Measurements from ENCODE around the gene PRDM16.

Gene PRDM16

GRCh38 chr1:3368711-3369445 is 299.9 kb downstream of the PRDM16 start:
- no peak overlapping the region for H3K27ac Mint-ChIP-seq
- no peaks in the 10 kb centered on the region for H3K9me3 Mint-ChIP-seq
- no peak for DNase-seq
- peaks cover 53% of the 10 kb centered on the region for H3K27me3 Mint-ChIP-seq
- CTCF ChIA-PET, result no interaction called here
- H3K4me3 Mint-ChIP-seq, result no peak overlapping the region
- peaks cover 12% of the 10 kb centered on the region for H3K4me1 Mint-ChIP-seq
- H3K36me3 Mint-ChIP-seq, result no peaks in the 10 kb centered on the region

GRCh38 chr1:3369446-3370076 is 300.6 kb downstream of the PRDM16 start:
- Mint-ChIP-seq H3K4me3 (no peak overlapping the region), H3K4me1 (peaks cover 12% of the 10 kb centered on the region), H3K27ac (no peak overlapping the region), H3K27me3 (peaks cover 51% of the 10 kb centered on the region), H3K36me3 (no peaks in the 10 kb centered on the region), H3K9me3 (no peaks in the 10 kb centered on the region)
- CTCF ChIA-PET, result no interaction called here
- DNase-seq, result no peak

GRCh38 chr1:3370856-3371703 is 302.1 kb downstream of the PRDM16 start:
- CTCF ChIA-PET, result no interaction called here
- Mint-ChIP-seq H3K27ac (no peak overlapping the region), H3K4me1 (peaks cover 12% of the 10 kb centered on the region)

GRCh38 chr1:3372317-3372716 is 303.3 kb downstream of the PRDM16 start:
- DNase-seq, result peak; percentile 57
- Mint-ChIP-seq H3K9me3 (no peaks in the 10 kb centered on the region), H3K27ac (no peak overlapping the region), H3K4me3 (no peak overlapping the region), H3K27me3 (peaks cover 29% of the 10 kb centered on the region), H3K36me3 (no peaks in the 10 kb centered on the region), H3K4me1 (peaks cover 12% of the 10 kb centered on the region)
- CTCF ChIA-PET, result interaction anchor here (1.1 kb wide), 1 partner anchor 22 kb away, joined by 3 read pairs; no protein-coding TSS in a partner anchor

More at GRCh38 chr1:3370856-3371703, 302.1 kb downstream of the PRDM16 start:
- Mint-ChIP-seq H3K36me3 (no peaks in the 10 kb centered on the region), H3K4me3 (no peak overlapping the region), H3K9me3 (no peaks in the 10 kb centered on the region), H3K27me3 (peaks cover 38% of the 10 kb centered on the region)
- no peak for DNase-seq

- Mint-ChIP-seq H3K27ac (no peak overlapping the region), H3K27me3 (peaks cover 25% of the 10 kb centered on the region), H3K4me3 (no peak overlapping the region), H3K4me1 (peaks cover 12% of the 10 kb centered on the region), H3K9me3 (no peaks in the 10 kb centered on the region), H3K36me3 (no peaks in the 10 kb centered on the region)
- no peak for DNase-seq
- CTCF ChIA-PET, result interaction anchor here (1.1 kb wide), 1 partner anchor 23 kb away, joined by 3 read pairs; no protein-coding TSS in a partner anchor
Observed at GRCh38 chr1:3373175-3373574, 304.2 kb downstream of the PRDM16 start.

GRCh38 chr1:3373700-3374405 is 304.9 kb downstream of the PRDM16 start:
- no peak overlapping the region for H3K27ac Mint-ChIP-seq
- no peak for DNase-seq
- H3K36me3 Mint-ChIP-seq, result no peaks in the 10 kb centered on the region
- H3K4me1 Mint-ChIP-seq, result peaks cover 12% of the 10 kb centered on the region
- peaks cover 20% of the 10 kb centered on the region for H3K27me3 Mint-ChIP-seq
- H3K9me3 Mint-ChIP-seq, result no peaks in the 10 kb centered on the region
- H3K4me3 Mint-ChIP-seq, result no peak overlapping the region
- CTCF ChIA-PET, result no interaction called here

GRCh38 chr1:3375245-3375644 is 306.2 kb downstream of the PRDM16 start:
- CTCF ChIA-PET, result no interaction called here
- DNase-seq, result no peak
- Mint-ChIP-seq H3K27me3 (peaks cover 20% of the 10 kb centered on the region), H3K27ac (no peak overlapping the region), H3K36me3 (no peaks in the 10 kb centered on the region), H3K4me3 (no peak overlapping the region), H3K9me3 (no peaks in the 10 kb centered on the region), H3K4me1 (peaks cover 12% of the 10 kb centered on the region)

GRCh38 chr1:3377166-3377565 is 308.2 kb downstream of the PRDM16 start:
- Mint-ChIP-seq H3K4me1 (peaks cover 10% of the 10 kb centered on the region), H3K9me3 (no peaks in the 10 kb centered on the region), H3K27ac (no peak overlapping the region), H3K27me3 (peaks cover 10% of the 10 kb centered on the region), H3K36me3 (no peaks in the 10 kb centered on the region), H3K4me3 (no peak overlapping the region)
- DNase-seq, result no peak
- CTCF ChIA-PET, result no interaction called here

- Mint-ChIP-seq H3K27me3 (peaks cover 10% of the 10 kb centered on the region), H3K36me3 (no peaks in the 10 kb centered on the region), H3K4me3 (no peak overlapping the region), H3K9me3 (no peaks in the 10 kb centered on the region), H3K4me1 (peaks cover 4% of the 10 kb centered on the region), H3K27ac (no peak overlapping the region)
- CTCF ChIA-PET, result no interaction called here
- DNase-seq, result no peak
Observed at GRCh38 chr1:3377604-3378279, 308.7 kb downstream of the PRDM16 start.

GRCh38 chr1:3378411-3379208 is 309.6 kb downstream of the PRDM16 start:
- H3K27me3 Mint-ChIP-seq, result peaks cover 4% of the 10 kb centered on the region
- no peak for DNase-seq
- CTCF ChIA-PET, result no interaction called here
- H3K4me1 Mint-ChIP-seq, result no peaks in the 10 kb centered on the region
- H3K9me3 Mint-ChIP-seq, result no peaks in the 10 kb centered on the region
- no peak overlapping the region for H3K4me3 Mint-ChIP-seq
- no peaks in the 10 kb centered on the region for H3K36me3 Mint-ChIP-seq
- no peak overlapping the region for H3K27ac Mint-ChIP-seq

- no peaks in the 10 kb centered on the region for H3K36me3 Mint-ChIP-seq
- H3K27me3 Mint-ChIP-seq, result peaks cover 4% of the 10 kb centered on the region
- H3K4me3 Mint-ChIP-seq, result no peak overlapping the region
- CTCF ChIA-PET, result no interaction called here
- no peaks in the 10 kb centered on the region for H3K9me3 Mint-ChIP-seq
- DNase-seq, result no peak
- no peaks in the 10 kb centered on the region for H3K4me1 Mint-ChIP-seq
- no peak overlapping the region for H3K27ac Mint-ChIP-seq
Observed at GRCh38 chr1:3379934-3380333, 310.9 kb downstream of the PRDM16 start.

GRCh38 chr1:3380469-3380868 is 311.5 kb downstream of the PRDM16 start:
- Mint-ChIP-seq H3K27me3 (peaks cover 4% of the 10 kb centered on the region), H3K9me3 (no peaks in the 10 kb centered on the region), H3K27ac (no peak overlapping the region), H3K4me3 (no peak overlapping the region), H3K4me1 (no peaks in the 10 kb centered on the region), H3K36me3 (no peaks in the 10 kb centered on the region)
- no peak for DNase-seq
- CTCF ChIA-PET, result no interaction called here

GRCh38 chr1:3381901-3382300 is 312.9 kb downstream of the PRDM16 start:
- Mint-ChIP-seq H3K27me3 (no peaks in the 10 kb centered on the region), H3K36me3 (no peaks in the 10 kb centered on the region), H3K9me3 (no peaks in the 10 kb centered on the region), H3K4me3 (no peak overlapping the region), H3K4me1 (no peaks in the 10 kb centered on the region), H3K27ac (no peak overlapping the region)
- no peak for DNase-seq
- CTCF ChIA-PET, result no interaction called here

All from activated naive CD4-positive, alpha-beta T cell treated with anti-CD3 and anti-CD28 coated beads, Interleukin-2, amount 10 ng/mL, durations not matched to agents 7 days and 5 days (primary cell).